Activated naive CD8-positive, alpha-beta T cell treated with anti-CD3 and anti-CD28 coated beads for 36 hours (primary cell): ENCODE data around the gene CUL9. TPM values are rescaled to one million over a fixed set of nuclear protein-coding genes. Genes with fewer than 3 reads are reported as not detected.

Source experiments
- DNase-seq: peaks from one replicate; pipeline ENCODE4 v3.0.0; 2021
- H3K27ac Mint-ChIP-seq: one replicate; pipeline ENCODE4 v1.8.0; 2022; ENCODE audit warnings: mild to moderate bottlenecking, moderate library complexity, mixed read lengths
- H3K27me3 Mint-ChIP-seq: one replicate; pipeline ENCODE4 v1.8.0; 2022; ENCODE audit warnings: mild to moderate bottlenecking, mixed read lengths
- H3K36me3 Mint-ChIP-seq: one replicate; pipeline ENCODE4 v1.8.0; 2021; ENCODE audit warnings: mild to moderate bottlenecking, mixed read lengths
- H3K4me1 Mint-ChIP-seq: one replicate; pipeline ENCODE4 v1.8.0; 2021; ENCODE audit warnings: mixed read lengths
- H3K4me3 Mint-ChIP-seq: one replicate; pipeline ENCODE4 v1.8.0; 2022; ENCODE audit warnings: mild to moderate bottlenecking, moderate library complexity, mixed read lengths
- H3K9me3 Mint-ChIP-seq: one replicate; pipeline ENCODE4 v1.8.0; 2022; ENCODE audit warnings: mixed read lengths
- total RNA-seq, 2 experiments: library from RNA; stranded (reverse); gene quantifications; one replicate each; pipeline ENCODE4 v1.2.3, GENCODE V29; 2021

The CUL9 gene
- total RNA-seq, 2 experiments from 2014 or later: 31.3 to 31.5 TPM

DNA sequence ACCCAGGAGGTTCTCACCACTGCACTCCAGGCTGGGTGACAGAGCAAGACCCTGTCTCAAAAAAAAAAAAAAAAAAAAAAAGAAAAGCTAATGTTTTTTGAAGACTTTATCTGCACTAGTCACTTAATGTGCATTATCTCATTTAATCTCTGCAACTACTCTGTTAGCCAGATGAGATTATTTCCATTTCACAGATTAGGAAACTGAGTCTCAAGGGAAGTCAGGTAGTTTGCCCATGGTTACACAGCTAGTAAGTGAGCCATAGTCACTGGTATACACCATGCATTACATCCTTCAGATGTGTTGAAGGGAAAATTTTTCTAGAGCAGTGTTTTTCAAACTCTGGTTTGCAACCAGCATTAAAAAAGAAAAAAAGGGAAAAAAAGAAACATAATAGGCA lies 18.1 kb upstream of the CUL9 start:
- H3K4me3 Mint-ChIP-seq: no peak overlapping the region
- no peak for DNase-seq
- no peak overlapping the region for H3K27ac Mint-ChIP-seq
- H3K4me1 Mint-ChIP-seq: no peaks in the 10 kb centered on the region
- H3K27me3 Mint-ChIP-seq: no peaks in the 10 kb centered on the region
- no peaks in the 10 kb centered on the region for H3K9me3 Mint-ChIP-seq
- H3K36me3 Mint-ChIP-seq: no peaks in the 10 kb centered on the region

DNA sequence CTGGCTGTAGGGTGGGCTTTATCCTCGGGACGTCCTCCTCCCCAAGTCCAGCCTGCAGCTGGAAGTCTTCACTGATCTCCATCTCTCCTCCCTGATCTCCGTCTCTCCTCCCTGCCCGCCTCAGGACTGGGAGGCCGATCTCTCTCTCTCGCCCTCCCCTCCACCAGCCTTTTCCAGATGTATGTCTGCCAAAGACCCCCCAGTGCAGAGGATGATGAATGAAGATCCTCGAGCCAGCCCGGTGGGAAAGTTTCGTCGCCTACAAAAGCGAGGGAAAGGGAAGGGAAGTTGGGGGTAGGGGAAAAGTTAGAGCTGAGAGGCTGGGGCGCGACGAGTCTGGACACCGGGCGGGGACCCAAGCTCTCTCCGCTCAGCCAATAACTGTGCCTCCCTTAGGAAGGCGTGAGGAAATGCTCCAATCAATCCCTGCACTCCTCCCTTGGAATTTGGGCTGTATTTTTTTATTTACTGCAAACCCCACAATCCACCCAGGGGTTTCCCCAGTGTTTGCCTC lies 11.5 kb upstream of the CUL9 start:
- H3K9me3 Mint-ChIP-seq: no peaks in the 10 kb centered on the region
- DNase-seq: no peak
- peaks cover 30% of the 10 kb centered on the region for H3K4me1 Mint-ChIP-seq
- peaks cover 8% of the 10 kb centered on the region for H3K27me3 Mint-ChIP-seq
- peaks cover 16% of the 10 kb centered on the region for H3K36me3 Mint-ChIP-seq
- peak overlapping the region; percentile 98 for H3K4me3 Mint-ChIP-seq
- H3K27ac Mint-ChIP-seq: peak overlapping the region; percentile 93

GRCh38 chr6:43170931-43171706 lies 10.9 kb upstream of the CUL9 start, which contains the start of gene SRF:
Gene SRF, plus strand, starts transcription at chr6:43171269. Its CDS starts 388 bp downstream, at chr6:43171657.
- Mint-ChIP-seq H3K27ac (peak within 1 kb of the TSS; percentile 93), H3K4me1 (peaks cover 34% of the 10 kb centered on the region)

GRCh38 chr6:43171707-43172103 lies 10.3 kb upstream of the CUL9 start:
- Mint-ChIP-seq H3K9me3 (no peaks in the 10 kb centered on the region), H3K4me1 (peaks cover 36% of the 10 kb centered on the region), H3K36me3 (peaks cover 22% of the 10 kb centered on the region), H3K27ac (peak overlapping the region; percentile 92), H3K27me3 (peaks cover 8% of the 10 kb centered on the region), H3K4me3 (peak overlapping the region; percentile 91)
- DNase-seq: peak; percentile 55

More at GRCh38 chr6:43170931-43171706, 10.9 kb upstream of the CUL9 start, which contains the start of gene SRF:
- DNase-seq: peak; percentile 97
- peaks cover 22% of the 10 kb centered on the region for H3K36me3 Mint-ChIP-seq
- peak within 1 kb of the TSS; percentile 98 for H3K4me3 Mint-ChIP-seq
- peaks cover 8% of the 10 kb centered on the region for H3K27me3 Mint-ChIP-seq
- no peaks in the 10 kb centered on the region for H3K9me3 Mint-ChIP-seq

DNA sequence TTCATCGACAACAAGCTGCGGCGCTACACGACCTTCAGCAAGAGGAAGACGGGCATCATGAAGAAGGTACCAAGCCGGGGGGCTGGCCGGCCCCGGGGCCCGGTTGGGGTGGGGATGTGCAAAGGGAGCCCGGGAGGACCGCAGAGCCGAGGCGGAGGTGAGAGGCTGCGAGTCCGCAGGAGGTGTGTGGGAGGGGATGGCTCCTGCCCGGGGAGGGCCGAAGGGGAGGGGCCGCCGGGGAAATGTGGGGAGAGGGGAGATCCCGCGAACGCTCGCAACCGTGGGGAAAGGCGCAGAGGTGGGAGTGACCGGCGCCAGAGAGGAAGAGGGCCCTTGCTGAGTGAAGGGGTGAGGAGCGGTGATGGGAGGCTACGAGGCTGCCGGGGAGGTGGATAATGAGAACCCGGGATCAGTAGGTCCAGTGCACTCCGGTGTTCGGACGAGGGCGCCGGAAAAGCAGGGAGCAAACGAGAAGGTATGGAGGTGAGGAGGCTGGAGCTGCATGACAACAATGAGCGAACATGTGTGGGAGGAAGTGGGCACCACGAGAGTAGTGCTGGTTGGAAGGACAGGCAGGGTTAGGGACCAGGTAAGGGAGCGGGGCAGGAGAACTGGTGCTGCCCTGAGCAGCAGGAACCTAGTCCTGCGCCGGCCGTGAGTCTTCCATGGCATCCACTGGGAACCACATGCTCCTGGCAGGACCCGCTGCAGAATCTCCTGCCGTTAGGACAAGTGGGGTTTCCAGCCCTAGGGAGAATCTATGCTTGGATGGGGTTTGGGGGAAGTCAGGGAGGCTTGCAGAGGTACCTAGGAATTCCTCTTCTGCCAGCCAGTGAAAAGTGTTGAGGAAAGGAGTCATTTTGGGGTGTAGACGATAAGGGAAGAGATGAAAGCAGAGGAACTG lies 9.6 kb upstream of the CUL9 start:
- H3K4me1 Mint-ChIP-seq: peaks cover 36% of the 10 kb centered on the region
- H3K4me3 Mint-ChIP-seq: peak overlapping the region; percentile 91
- peaks cover 8% of the 10 kb centered on the region for H3K27me3 Mint-ChIP-seq
- no peaks in the 10 kb centered on the region for H3K9me3 Mint-ChIP-seq
- peak overlapping the region; percentile 92 for H3K27ac Mint-ChIP-seq
- peak; percentile 58 for DNase-seq
- H3K36me3 Mint-ChIP-seq: peaks cover 22% of the 10 kb centered on the region

DNA sequence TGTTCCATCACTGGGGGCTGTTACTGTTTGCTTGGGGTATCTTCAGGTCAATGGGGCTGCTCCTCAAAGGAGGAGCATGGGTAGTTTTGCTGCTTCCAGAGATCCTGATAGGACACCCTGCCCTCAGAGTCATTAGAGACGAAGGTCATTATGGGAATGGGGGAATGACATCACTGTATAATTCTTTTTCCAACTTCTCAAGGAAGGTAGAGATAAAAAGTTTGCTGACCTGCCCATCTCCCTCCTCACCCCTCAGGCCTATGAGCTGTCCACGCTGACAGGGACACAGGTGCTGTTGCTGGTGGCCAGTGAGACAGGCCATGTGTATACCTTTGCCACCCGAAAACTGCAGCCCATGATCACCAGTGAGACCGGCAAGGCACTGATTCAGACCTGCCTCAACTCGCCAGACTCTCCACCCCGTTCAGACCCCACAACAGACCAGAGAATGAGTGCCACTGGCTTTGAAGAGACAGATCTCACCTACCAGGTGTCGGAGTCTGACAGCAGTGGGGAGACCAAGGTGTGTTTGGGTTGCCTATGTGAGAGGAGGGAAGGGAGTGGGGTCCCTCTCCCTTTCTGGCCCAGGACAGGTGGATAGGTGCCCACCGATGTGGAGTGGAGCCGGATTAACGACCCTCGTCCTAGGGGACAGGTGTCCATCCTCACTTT lies 8.3 kb upstream of the CUL9 start:
- H3K36me3 Mint-ChIP-seq: peaks cover 22% of the 10 kb centered on the region
- H3K4me1 Mint-ChIP-seq: peaks cover 36% of the 10 kb centered on the region
- H3K4me3 Mint-ChIP-seq: peak overlapping the region; percentile 91
- no peaks in the 10 kb centered on the region for H3K9me3 Mint-ChIP-seq
- H3K27ac Mint-ChIP-seq: peak overlapping the region; percentile 92
- DNase-seq: no peak
- H3K27me3 Mint-ChIP-seq: peaks cover 8% of the 10 kb centered on the region

DNA sequence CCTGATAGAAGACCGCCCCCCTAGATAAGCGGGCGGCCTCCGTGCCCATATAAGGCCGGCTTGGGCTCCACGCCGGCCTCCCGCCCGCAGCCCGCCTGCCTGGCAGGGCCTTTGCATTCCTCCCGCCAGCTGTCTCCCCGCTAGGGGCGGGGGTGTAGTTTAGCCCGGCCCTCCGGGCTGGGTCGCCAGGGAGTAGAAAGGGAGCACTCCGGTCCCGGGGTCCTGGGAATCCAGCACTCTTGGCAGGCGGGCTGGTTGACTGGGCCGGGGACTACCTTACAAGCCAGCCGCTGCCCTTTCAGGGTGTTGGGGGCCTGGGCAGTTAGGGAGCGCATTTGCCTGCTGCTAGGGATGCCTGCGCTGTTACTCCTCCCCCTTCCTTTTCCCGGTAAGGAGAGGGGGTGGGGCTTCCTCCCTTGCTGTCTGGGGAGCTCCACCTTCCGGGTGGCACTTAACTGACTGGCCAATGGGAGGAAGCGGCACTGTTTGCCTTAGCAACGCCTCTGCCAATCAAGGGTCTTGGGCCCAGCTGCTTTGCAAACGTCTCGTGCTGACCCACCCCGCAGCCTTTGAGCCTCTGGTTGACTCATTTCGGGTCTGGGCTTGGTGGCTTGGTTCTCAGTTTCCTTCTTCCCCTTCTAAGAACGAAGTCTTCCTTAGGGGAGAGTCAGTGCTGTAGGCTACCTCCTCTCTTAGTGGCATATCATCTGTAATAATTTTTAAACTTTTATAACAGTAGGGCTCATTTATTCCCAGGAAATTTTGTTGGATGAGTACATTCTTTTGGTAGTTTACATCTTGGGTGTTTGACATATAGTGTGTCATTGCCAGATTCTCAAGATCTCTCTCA lies 7.5 kb upstream of the CUL9 start:
- H3K27ac Mint-ChIP-seq: peak overlapping the region; percentile 92
- H3K27me3 Mint-ChIP-seq: peaks cover 8% of the 10 kb centered on the region
- H3K36me3 Mint-ChIP-seq: peaks cover 22% of the 10 kb centered on the region
- peak; percentile 96 for DNase-seq
- peak overlapping the region; percentile 91 for H3K4me3 Mint-ChIP-seq
- H3K9me3 Mint-ChIP-seq: no peaks in the 10 kb centered on the region
- peaks cover 36% of the 10 kb centered on the region for H3K4me1 Mint-ChIP-seq

GRCh38 chr6:43175676-43176422 lies 6.1 kb upstream of the CUL9 start:
- Mint-ChIP-seq H3K4me1 (peaks cover 32% of the 10 kb centered on the region), H3K27ac (peak overlapping the region; percentile 92), H3K36me3 (peaks cover 22% of the 10 kb centered on the region), H3K4me3 (no peak overlapping the region), H3K9me3 (no peaks in the 10 kb centered on the region), H3K27me3 (peaks cover 2% of the 10 kb centered on the region)
- DNase-seq: no peak

DNA sequence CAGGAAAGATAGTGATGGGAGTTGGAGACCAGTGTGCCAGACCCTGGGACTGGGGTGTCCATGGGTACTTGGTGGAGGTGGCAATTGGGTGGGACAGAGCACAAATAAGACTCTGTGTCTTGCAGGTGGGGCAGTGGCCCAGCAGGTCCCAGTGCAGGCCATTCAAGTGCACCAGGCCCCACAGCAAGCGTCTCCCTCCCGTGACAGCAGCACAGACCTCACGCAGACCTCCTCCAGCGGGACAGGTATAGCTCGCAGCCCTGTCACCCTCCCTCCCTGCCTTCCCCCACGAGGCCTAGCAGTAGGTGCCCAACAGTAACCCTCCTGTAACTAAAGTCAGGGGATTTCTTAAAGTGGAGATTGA lies 5.6 kb upstream of the CUL9 start:
- no peaks in the 10 kb centered on the region for H3K27me3 Mint-ChIP-seq
- H3K4me1 Mint-ChIP-seq: peaks cover 37% of the 10 kb centered on the region
- peaks cover 26% of the 10 kb centered on the region for H3K36me3 Mint-ChIP-seq
- no peaks in the 10 kb centered on the region for H3K9me3 Mint-ChIP-seq
- DNase-seq: no peak
- peak overlapping the region; percentile 60 for H3K27ac Mint-ChIP-seq
- H3K4me3 Mint-ChIP-seq: no peak overlapping the region

GRCh38 chr6:43178150-43178549 lies 3.8 kb upstream of the CUL9 start:
- Mint-ChIP-seq H3K27ac (no peak overlapping the region), H3K36me3 (peaks cover 19% of the 10 kb centered on the region), H3K27me3 (no peaks in the 10 kb centered on the region), H3K4me3 (no peak overlapping the region), H3K9me3 (no peaks in the 10 kb centered on the region), H3K4me1 (peaks cover 40% of the 10 kb centered on the region)
- no peak for DNase-seq

GRCh38 chr6:43178951-43179830 lies 2.8 kb upstream of the CUL9 start:
- no peak overlapping the region for H3K27ac Mint-ChIP-seq

GRCh38 chr6:43180058-43180457 lies 1.9 kb upstream of the CUL9 start:
- Mint-ChIP-seq H3K27me3 (no peaks in the 10 kb centered on the region), H3K9me3 (no peaks in the 10 kb centered on the region), H3K36me3 (peaks cover 16% of the 10 kb centered on the region), H3K4me3 (no peak overlapping the region), H3K27ac (no peak overlapping the region), H3K4me1 (peaks cover 39% of the 10 kb centered on the region)
- no peak for DNase-seq

More at GRCh38 chr6:43178951-43179830, 2.8 kb upstream of the CUL9 start:
- no peak for DNase-seq
- Mint-ChIP-seq H3K9me3 (no peaks in the 10 kb centered on the region), H3K4me1 (peaks cover 38% of the 10 kb centered on the region), H3K4me3 (no peak overlapping the region), H3K36me3 (peaks cover 19% of the 10 kb centered on the region), H3K27me3 (no peaks in the 10 kb centered on the region)

DNA sequence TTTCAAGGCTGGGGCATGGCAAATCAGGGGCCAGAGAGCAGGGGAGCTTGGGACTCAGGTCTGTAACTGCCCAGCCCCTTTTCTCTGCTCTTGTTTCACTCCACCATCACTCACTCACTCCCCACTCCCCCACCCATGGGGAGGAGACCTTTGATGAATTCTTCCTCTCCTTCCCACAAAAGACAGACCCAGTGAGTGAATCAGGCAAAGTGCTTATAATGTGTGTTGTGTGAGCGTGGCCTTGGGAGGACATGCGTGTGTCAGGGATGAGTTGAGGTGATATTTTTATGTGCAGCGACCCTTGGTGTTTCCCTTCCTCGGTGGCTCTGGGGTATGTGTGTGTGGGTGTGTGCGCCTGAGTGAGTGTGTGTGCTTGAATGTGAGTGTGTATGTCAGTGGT lies 1.0 kb upstream of the CUL9 start:
- peaks cover 8% of the 10 kb centered on the region for H3K36me3 Mint-ChIP-seq
- no peak for DNase-seq
- H3K9me3 Mint-ChIP-seq: no peaks in the 10 kb centered on the region
- H3K27ac Mint-ChIP-seq: peak overlapping the region; percentile 87
- H3K27me3 Mint-ChIP-seq: no peaks in the 10 kb centered on the region
- H3K4me3 Mint-ChIP-seq: peak overlapping the region; percentile 18
- H3K4me1 Mint-ChIP-seq: peaks cover 38% of the 10 kb centered on the region
